T-helper 1 cell treated with Interleukin-12 subunit alpha and Interleukin-12 subunit beta and Interleukin-4 antibody, amounts not matched to agents 30 μg/mL and 1 μg/mL, for 36 hours (primary cell): ENCODE results near the gene NEK8.
"Not testable (repeated sequence)": the region's sequence is repeated elsewhere in the genome, so short reads cannot be mapped to it uniquely, and the experiment has no call there.

ENCODE experiments used
- H3K27ac Mint-ChIP-seq: one replicate; pipeline ENCODE4 v1.8.0; 2021; ENCODE audit warnings: mild to moderate bottlenecking, mixed read lengths
- H3K27me3 Mint-ChIP-seq: one replicate; pipeline ENCODE4 v1.8.0; 2021; ENCODE audit warnings: low read depth, mixed read lengths
- H3K36me3 Mint-ChIP-seq: one replicate; pipeline ENCODE4 v1.8.0; 2021; ENCODE audit warnings: low read depth, mixed read lengths
- H3K4me1 Mint-ChIP-seq: one replicate; pipeline ENCODE4 v1.8.0; 2021; ENCODE audit warnings: low read depth, mixed read lengths
- H3K4me3 Mint-ChIP-seq: one replicate; pipeline ENCODE4 v1.8.0; 2021; ENCODE audit warnings: mild to moderate bottlenecking, moderate library complexity, mixed read lengths
- H3K9me3 Mint-ChIP-seq: one replicate; pipeline ENCODE4 v1.8.0; 2021; ENCODE audit warnings: mixed read lengths

Gene NEK8

DNA sequence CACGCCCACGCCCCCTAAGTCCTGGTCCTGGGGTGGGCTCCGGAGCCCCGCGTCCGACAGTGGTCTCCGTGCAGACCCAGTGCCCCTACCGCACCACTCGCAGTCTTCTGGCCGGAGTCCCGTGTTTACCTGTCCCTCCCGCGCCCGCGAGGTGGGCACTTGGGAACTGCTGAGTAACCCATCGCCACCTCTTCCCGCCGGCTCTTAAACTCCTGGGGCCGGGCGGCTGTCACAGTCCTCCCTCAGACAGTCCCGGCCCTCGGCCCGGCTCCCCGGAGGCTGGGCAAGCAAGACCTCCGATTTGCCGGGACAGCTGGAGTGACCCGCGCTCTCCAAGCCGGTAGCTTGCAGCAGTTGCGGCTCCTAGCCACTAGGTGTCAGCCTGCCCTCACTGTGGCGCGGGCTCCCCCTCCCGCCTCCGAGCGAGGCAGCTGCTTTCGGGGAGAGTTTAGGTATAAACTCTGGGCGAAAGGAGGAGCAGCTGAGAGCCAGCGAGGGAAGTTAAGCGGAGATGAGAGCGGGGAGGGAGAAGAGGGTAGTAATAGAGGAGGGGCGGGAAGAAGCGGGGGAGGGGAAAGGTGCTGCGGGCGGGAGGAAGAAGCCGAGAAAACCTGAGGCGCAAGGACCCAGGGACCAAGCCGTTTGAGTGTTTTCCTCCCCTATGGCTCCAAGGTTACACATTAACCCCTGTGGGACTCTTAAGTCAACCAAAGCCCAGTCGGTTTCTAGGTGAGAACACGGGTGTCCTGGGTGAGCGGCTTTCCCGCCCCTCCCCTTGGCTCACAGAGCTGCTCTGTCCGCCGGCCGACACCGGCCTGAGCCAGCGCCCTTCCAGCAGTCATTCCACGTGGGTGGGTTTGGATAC lies 1.7 kb upstream of the NEK8 start:
- H3K27me3 Mint-ChIP-seq = no peaks in the 10 kb centered on the region
- H3K27ac Mint-ChIP-seq = peak overlapping the region; percentile 97
- H3K4me1 Mint-ChIP-seq = peaks cover 45% of the 10 kb centered on the region
- H3K4me3 Mint-ChIP-seq = peak overlapping the region; percentile 91
- H3K9me3 Mint-ChIP-seq = no peaks in the 10 kb centered on the region
- peaks cover 26% of the 10 kb centered on the region for H3K36me3 Mint-ChIP-seq

- Mint-ChIP-seq H3K27ac (peak overlapping the region; percentile 2), H3K4me3 (no peak overlapping the region), H3K36me3 (peaks cover 2% of the 10 kb centered on the region), H3K4me1 (peaks cover 31% of the 10 kb centered on the region), H3K9me3 (no peaks in the 10 kb centered on the region), H3K27me3 (no peaks in the 10 kb centered on the region)
These were observed 1.4 kb downstream of the NEK8 start for GRCh38 chr17:28729950-28730330.

DNA sequence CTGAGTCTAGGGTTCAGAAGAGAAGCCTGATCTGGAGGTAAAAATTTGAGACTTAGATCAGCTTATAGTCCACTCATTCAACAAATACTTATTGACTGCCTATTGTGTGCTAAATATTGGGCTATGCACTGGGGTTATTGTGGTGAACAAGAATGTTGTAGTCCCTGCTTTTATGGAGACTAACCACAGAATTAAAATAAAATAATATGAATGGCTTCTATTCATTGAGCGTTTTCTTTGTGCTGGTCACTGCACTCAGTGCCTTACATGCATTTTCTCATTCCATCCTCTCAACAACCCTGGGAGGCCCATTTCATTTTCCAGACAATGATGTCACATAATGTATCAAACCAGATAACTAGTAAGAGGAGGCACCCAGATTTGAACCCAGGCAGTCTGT lies 4.8 kb downstream of the NEK8 start:
- Mint-ChIP-seq H3K27me3 (no peaks in the 10 kb centered on the region), H3K36me3 (peaks cover 3% of the 10 kb centered on the region), H3K9me3 (no peaks in the 10 kb centered on the region), H3K4me1 (peaks cover 17% of the 10 kb centered on the region), H3K27ac (no peak overlapping the region), H3K4me3 (no peak overlapping the region)

GRCh38 chr17:28734712-28735241 lies 6.2 kb downstream of the NEK8 start:
- Mint-ChIP-seq H3K9me3 (no peaks in the 10 kb centered on the region), H3K4me3 (no peak overlapping the region), H3K36me3 (peaks cover 8% of the 10 kb centered on the region), H3K27me3 (no peaks in the 10 kb centered on the region), H3K4me1 (peaks cover 22% of the 10 kb centered on the region), H3K27ac (no peak overlapping the region)

DNA sequence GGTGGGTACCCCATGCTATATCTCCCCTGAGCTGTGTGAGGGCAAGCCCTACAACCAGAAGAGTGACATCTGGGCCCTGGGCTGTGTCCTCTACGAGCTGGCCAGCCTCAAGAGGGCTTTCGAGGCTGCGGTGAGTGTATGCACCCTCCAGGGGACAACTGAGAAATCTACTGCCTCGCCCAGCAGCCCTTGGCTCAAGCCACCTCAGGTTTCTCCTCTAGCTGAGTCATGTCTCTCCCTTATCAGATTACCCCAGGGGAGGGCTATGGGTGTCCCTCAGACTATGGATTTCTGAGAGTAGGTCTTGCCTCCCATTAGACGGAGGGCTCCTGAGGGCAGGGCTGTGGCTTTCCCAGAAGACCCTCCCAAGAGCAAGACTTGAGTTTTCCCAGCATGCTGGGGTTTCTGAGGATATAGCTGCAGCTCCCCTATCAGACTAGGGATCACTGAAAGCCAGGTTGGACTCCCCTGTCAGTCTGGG lies 6.7 kb downstream of the NEK8 start:
- no peak overlapping the region for H3K4me3 Mint-ChIP-seq
- no peak overlapping the region for H3K27ac Mint-ChIP-seq
- no peaks in the 10 kb centered on the region for H3K27me3 Mint-ChIP-seq
- H3K9me3 Mint-ChIP-seq = no peaks in the 10 kb centered on the region
- peaks cover 8% of the 10 kb centered on the region for H3K36me3 Mint-ChIP-seq
- H3K4me1 Mint-ChIP-seq = peaks cover 21% of the 10 kb centered on the region

- not testable (repeated sequence) for H3K9me3 Mint-ChIP-seq, H3K36me3 Mint-ChIP-seq, H3K4me3 Mint-ChIP-seq, H3K27me3 Mint-ChIP-seq, H3K27ac Mint-ChIP-seq
- H3K4me1 Mint-ChIP-seq = peaks cover 21% of the 10 kb centered on the region
These were observed 7.6 kb downstream of the NEK8 start for GRCh38 chr17:28735913-28736769.

DNA sequence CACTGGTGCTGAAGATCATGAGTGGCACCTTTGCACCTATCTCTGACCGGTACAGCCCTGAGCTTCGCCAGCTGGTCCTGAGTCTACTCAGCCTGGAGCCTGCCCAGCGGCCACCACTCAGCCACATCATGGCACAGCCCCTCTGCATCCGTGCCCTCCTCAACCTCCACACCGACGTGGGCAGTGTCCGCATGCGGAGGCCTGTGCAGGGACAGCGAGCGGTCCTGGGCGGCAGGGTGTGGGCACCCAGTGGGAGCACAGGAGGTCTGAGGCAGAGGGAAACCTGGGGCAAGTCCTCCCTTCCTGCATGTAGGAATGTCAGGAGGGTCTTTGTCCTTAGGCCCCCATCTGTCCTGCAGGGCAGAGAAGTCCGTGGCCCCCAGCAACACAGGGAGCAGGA lies 8.7 kb downstream of the NEK8 start:
- H3K4me1 Mint-ChIP-seq = peaks cover 23% of the 10 kb centered on the region
- no peak overlapping the region for H3K27ac Mint-ChIP-seq
- no peaks in the 10 kb centered on the region for H3K27me3 Mint-ChIP-seq
- H3K36me3 Mint-ChIP-seq = peaks cover 8% of the 10 kb centered on the region
- no peaks in the 10 kb centered on the region for H3K9me3 Mint-ChIP-seq
- H3K4me3 Mint-ChIP-seq = no peak overlapping the region

GRCh38 chr17:28737770-28738679 lies 9.4 kb downstream of the NEK8 start:
- no peaks in the 10 kb centered on the region for H3K9me3 Mint-ChIP-seq
- peak overlapping the region; percentile 63 for H3K4me3 Mint-ChIP-seq
- H3K27me3 Mint-ChIP-seq = no peaks in the 10 kb centered on the region
- peaks cover 8% of the 10 kb centered on the region for H3K36me3 Mint-ChIP-seq
- peaks cover 24% of the 10 kb centered on the region for H3K4me1 Mint-ChIP-seq
- peak overlapping the region; percentile 86 for H3K27ac Mint-ChIP-seq

DNA sequence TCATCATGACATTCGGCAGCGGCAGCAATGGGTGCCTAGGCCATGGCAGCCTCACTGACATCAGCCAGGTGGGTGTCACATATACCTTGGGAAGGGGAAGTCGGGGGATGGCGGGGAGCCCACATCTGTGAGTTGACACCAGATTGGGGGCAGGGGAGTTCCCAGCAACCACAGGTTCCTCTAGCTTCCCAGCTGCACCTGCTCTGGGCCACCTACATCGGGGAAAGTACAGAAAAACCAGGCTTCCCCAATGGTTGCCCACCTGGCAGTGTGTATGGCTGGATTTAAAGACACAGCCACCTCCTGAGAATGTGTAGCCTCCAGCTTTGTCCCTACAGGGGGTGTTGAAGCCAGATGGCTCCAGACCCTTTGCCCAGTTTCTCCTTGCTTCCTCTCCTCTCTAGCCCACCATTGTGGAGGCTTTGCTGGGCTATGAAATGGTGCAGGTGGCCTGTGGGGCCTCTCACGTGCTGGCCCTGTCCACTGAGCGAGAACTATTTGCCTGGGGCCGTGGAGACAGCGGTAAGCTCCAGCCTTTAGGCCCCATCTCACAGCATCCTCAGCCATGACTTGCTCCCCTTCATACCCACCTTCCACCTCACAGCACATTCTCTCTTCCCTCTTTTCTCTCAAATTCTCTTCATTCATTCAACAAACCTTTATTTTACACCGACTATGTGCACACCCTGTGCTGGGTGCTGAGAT lies 10.2 kb downstream of the NEK8 start:
- H3K27ac Mint-ChIP-seq = peak overlapping the region; percentile 86
- H3K9me3 Mint-ChIP-seq = no peaks in the 10 kb centered on the region
- H3K36me3 Mint-ChIP-seq = peaks cover 8% of the 10 kb centered on the region
- H3K4me1 Mint-ChIP-seq = peaks cover 26% of the 10 kb centered on the region
- peak overlapping the region; percentile 63 for H3K4me3 Mint-ChIP-seq
- H3K27me3 Mint-ChIP-seq = no peaks in the 10 kb centered on the region

GRCh38 chr17:28740406-28741357 lies 12.1 kb downstream of the NEK8 start:
- H3K9me3 Mint-ChIP-seq = no peaks in the 10 kb centered on the region

GRCh38 chr17:28741358-28742349 lies 13.1 kb downstream of the NEK8 start:
- no peak overlapping the region for H3K27ac Mint-ChIP-seq
- peaks cover 31% of the 10 kb centered on the region for H3K4me1 Mint-ChIP-seq
- H3K9me3 Mint-ChIP-seq = no peaks in the 10 kb centered on the region
- peaks cover 8% of the 10 kb centered on the region for H3K36me3 Mint-ChIP-seq
- no peak overlapping the region for H3K4me3 Mint-ChIP-seq
- H3K27me3 Mint-ChIP-seq = no peaks in the 10 kb centered on the region

More at GRCh38 chr17:28740406-28741357, 12.1 kb downstream of the NEK8 start:
- peaks cover 26% of the 10 kb centered on the region for H3K4me1 Mint-ChIP-seq
- H3K27me3 Mint-ChIP-seq = no peaks in the 10 kb centered on the region
- H3K36me3 Mint-ChIP-seq = peaks cover 8% of the 10 kb centered on the region
- no peak overlapping the region for H3K27ac Mint-ChIP-seq
- H3K4me3 Mint-ChIP-seq = no peak overlapping the region
